Vagina (tissue), 2 donors: Measurements from ENCODE around the gene ERGIC1.

Experiments used
- POLR2A ChIP-seq, 2 donors: fragments of 450-650 bp; IDR thresholded peaks; one replicate each; pipeline ENCODE4 v1.6.1; 2017; ENCODE audit warnings: antibody characterized with exemption in 2 of 2, mild to moderate bottlenecking in 2 of 2, moderate library complexity in 2 of 2
- POLR2AphosphoS5 ChIP-seq, 2 donors: sonication (generic); formaldehyde crosslinking; IDR thresholded peaks; one replicate each; pipeline ENCODE4 v1.9.0; 2017; ENCODE audit warnings: antibody characterized with exemption in 2 of 2, mild to moderate bottlenecking in 2 of 2, low read depth in 1 of 2; ENCODE audit not compliant: insufficient read depth in 1 of 2
- TF ChIP-seq, protein P1 (sequence below), 3 experiments: fragments of 450-650 bp in 2 of 3; fragments of 200-600 bp in 1 of 3; sonication (generic) in 1 of 3; IDR thresholded peaks; one replicate each; pipeline ENCODE4 v1.5.1; 2017 to 2019; ENCODE audit warnings: antibody characterized with exemption in 3 of 3, mild to moderate bottlenecking in 2 of 3, moderate library complexity in 2 of 3

DNA sequence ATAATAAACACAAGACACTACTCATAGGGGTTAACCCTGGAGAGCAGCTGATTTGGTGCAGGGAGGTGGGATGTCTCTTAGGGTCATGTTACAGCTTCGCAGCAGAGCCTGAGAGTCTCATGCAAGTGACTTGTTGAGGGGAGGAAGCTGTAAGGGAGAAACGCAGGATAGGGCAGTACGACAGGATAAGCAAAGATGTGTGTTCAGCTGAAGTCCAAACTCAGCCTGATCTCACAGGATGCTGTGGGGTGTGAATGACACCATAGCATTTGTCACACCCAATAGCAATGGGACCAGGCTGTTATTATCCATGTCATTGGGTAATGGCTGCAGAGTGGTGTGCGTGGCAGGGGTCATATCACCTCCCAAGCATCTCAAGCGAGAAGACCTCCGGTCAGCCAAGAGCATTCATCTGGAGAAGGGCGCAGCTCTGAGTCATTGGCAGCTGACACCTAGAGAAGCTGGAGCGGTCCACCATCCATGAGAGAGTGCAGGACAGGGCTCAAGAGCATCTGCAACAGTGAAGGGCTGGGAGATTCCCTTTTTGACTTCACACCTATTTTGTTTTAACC lies 76.0 kb downstream of the ERGIC1 start:
- no peak for TF ChIP-seq POLR2AphosphoS5 (IDR thresholded peaks at IDR 0.05; ENCODE audit: insufficient read depth in 1 of 2, low read depth in 1 of 2)
- TF ChIP-seq POLR2A (IDR thresholded peaks at IDR 0.05) = no peak
- TF ChIP-seq, protein P1, sequence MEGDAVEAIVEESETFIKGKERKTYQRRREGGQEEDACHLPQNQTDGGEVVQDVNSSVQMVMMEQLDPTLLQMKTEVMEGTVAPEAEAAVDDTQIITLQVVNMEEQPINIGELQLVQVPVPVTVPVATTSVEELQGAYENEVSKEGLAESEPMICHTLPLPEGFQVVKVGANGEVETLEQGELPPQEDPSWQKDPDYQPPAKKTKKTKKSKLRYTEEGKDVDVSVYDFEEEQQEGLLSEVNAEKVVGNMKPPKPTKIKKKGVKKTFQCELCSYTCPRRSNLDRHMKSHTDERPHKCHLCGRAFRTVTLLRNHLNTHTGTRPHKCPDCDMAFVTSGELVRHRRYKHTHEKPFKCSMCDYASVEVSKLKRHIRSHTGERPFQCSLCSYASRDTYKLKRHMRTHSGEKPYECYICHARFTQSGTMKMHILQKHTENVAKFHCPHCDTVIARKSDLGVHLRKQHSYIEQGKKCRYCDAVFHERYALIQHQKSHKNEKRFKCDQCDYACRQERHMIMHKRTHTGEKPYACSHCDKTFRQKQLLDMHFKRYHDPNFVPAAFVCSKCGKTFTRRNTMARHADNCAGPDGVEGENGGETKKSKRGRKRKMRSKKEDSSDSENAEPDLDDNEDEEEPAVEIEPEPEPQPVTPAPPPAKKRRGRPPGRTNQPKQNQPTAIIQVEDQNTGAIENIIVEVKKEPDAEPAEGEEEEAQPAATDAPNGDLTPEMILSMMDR (IDR thresholded peaks at IDR 0.05) = no peak
